IMR-90 (cell line): Measurements from ENCODE around the gene ABCF1. TPM values are rescaled to one million over a fixed set of nuclear protein-coding genes. Genes with fewer than 3 reads are reported as not detected.

Source experiments
- ATAC-seq: fragments of 200-7000 bp; cut with Tn5 transposase; 2 replicates; pipeline ENCODE4 v1.9.1; 2020; ENCODE audit warnings: low read depth, mild to moderate bottlenecking, moderate library complexity
- BruUV-seq: library from RNA; stranded (reverse); fragments of 400-500 nt; replicated peaks from 2 replicates; lab custom pipeline; 2021; lab: Mats Ljungman, UMichigan
- CTCF ChIA-PET: fragments of 300-600 bp; formaldehyde crosslinking; extraction: SDS; loops from one replicate; lab custom pipeline; 2021; ENCODE audit warnings: antibody characterized with exemption; lab: Yijun Ruan, JAX
- POLR2A ChIA-PET: fragments of 300-600 bp; sonication (Branson Sonifier 250); formaldehyde crosslinking; loops from one replicate; lab custom pipeline; 2022; ENCODE audit warnings: antibody characterized with exemption; ENCODE audit not compliant: unreplicated experiment; lab: Charles Lee
- DNase-seq: peaks from one replicate; pipeline ENCODE4 v3.0.0; 2013
- H2AFZ ChIP-seq: replicated peaks from 2 replicates; pipeline ENCODE3; 2013; ENCODE audit warnings: low read length, mild to moderate bottlenecking; ENCODE audit not compliant: poor library complexity
- H2AK5ac ChIP-seq: 2 replicates; pipeline ENCODE4 v1.6.1; 2013; ENCODE audit warnings: low read depth, low read length, inconsistent platforms
- H2AK9ac ChIP-seq: replicated peaks from 2 replicates; pipeline ENCODE3; 2013; ENCODE audit warnings: mild to moderate bottlenecking, low read depth, low read length, moderate library complexity; ENCODE audit not compliant: poor library complexity
- H2BK120ac ChIP-seq: 2 replicates; pipeline ENCODE4 v1.6.1; 2013; ENCODE audit warnings: low read depth, low read length, inconsistent platforms
- H2BK15ac ChIP-seq: 3 replicates; pipeline ENCODE4 v1.6.1; 2013; ENCODE audit warnings: low read depth, low read length, inconsistent platforms
- H2BK20ac ChIP-seq: 2 replicates; pipeline ENCODE4 v1.6.1; 2013; ENCODE audit warnings: low read depth, mild to moderate bottlenecking, inconsistent platforms, low read length, moderate library complexity
- H2BK5ac ChIP-seq: 2 replicates; pipeline ENCODE4 v1.6.1; 2013; ENCODE audit warnings: mild to moderate bottlenecking, low read depth, low read length, inconsistent platforms; ENCODE audit not compliant: poor library complexity, severe bottlenecking
- H3K14ac ChIP-seq: replicated peaks from 2 replicates; pipeline ENCODE4 v1.6.1; 2013; ENCODE audit warnings: low read depth, low read length, inconsistent platforms
- H3K18ac ChIP-seq: 2 replicates; pipeline ENCODE4 v1.6.1; 2013; ENCODE audit warnings: low read depth, low read length, control low read depth
- H3K23ac ChIP-seq: 2 replicates; pipeline ENCODE4 v1.6.1; 2013; ENCODE audit warnings: low read depth, low read length, inconsistent platforms
- H3K27ac ChIP-seq: 2 replicates; pipeline ENCODE4 v1.5.1; 2013; ENCODE audit warnings: mild to moderate bottlenecking, control low read depth, low read length; ENCODE audit not compliant: insufficient read depth
- H3K27me3 ChIP-seq: 2 replicates; pipeline ENCODE4 v1.6.1; 2013; ENCODE audit warnings: low read length; ENCODE audit not compliant: control insufficient read depth, insufficient read depth
- H3K36me3 ChIP-seq: 2 replicates; pipeline ENCODE4 v1.6.1; 2013; ENCODE audit warnings: low read length, mixed read lengths; ENCODE audit not compliant: control insufficient read depth, insufficient read depth
- H3K4ac ChIP-seq: 2 replicates; pipeline ENCODE4 v1.6.1; 2013; ENCODE audit warnings: low read depth, low read length, inconsistent platforms
- H3K4me1 ChIP-seq: 2 replicates; pipeline ENCODE4 v1.6.1; 2013; ENCODE audit warnings: low read length, mixed read lengths; ENCODE audit not compliant: control insufficient read depth, insufficient read depth
- H3K4me2 ChIP-seq: 2 replicates; pipeline ENCODE4 v1.6.1; 2013; ENCODE audit warnings: low read depth, mild to moderate bottlenecking, control low read depth, low read length, moderate library complexity
- H3K4me3 ChIP-seq: 2 replicates; pipeline ENCODE4 v1.5.1; 2013; ENCODE audit warnings: low read depth, mild to moderate bottlenecking, control low read depth, low read length, moderate library complexity; ENCODE audit not compliant: insufficient read depth
- H3K56ac ChIP-seq: 2 replicates; pipeline ENCODE4 v1.6.1; 2013; ENCODE audit warnings: low read length, inconsistent platforms; ENCODE audit not compliant: insufficient read depth; ENCODE audit errors: extremely low read depth
- H3K79me1 ChIP-seq, 2 experiments: 2 replicates each; pipeline ENCODE4 v1.6.1; 2013; ENCODE audit warnings: low read length in 2 of 2, inconsistent platforms in 1 of 2, low read depth in 1 of 2
- H3K9ac ChIP-seq: 2 replicates; pipeline ENCODE4 v1.6.1; 2013; ENCODE audit warnings: low read depth, low read length, control low read depth
- H3K9me1 ChIP-seq: 2 replicates; pipeline ENCODE4 v1.6.1; 2013; ENCODE audit warnings: low read length, inconsistent platforms; ENCODE audit not compliant: insufficient read depth
- H3K9me3 ChIP-seq: 2 replicates; pipeline ENCODE4 v1.6.1; 2013; ENCODE audit warnings: low read length; ENCODE audit not compliant: control insufficient read depth, insufficient read depth
- H4K20me1 ChIP-seq: 2 replicates; pipeline ENCODE4 v1.6.1; 2013; ENCODE audit warnings: low read length, inconsistent platforms; ENCODE audit not compliant: insufficient read depth
- H4K5ac ChIP-seq: 2 replicates; pipeline ENCODE4 v1.6.1; 2013; ENCODE audit warnings: mild to moderate bottlenecking, low read depth, low read length, control low read depth
- H4K8ac ChIP-seq, 2 experiments: 2 replicates each; pipeline ENCODE4 v1.6.1; 2013; ENCODE audit warnings: low read depth in 2 of 2, low read length in 2 of 2, control low read depth in 1 of 2, inconsistent platforms in 1 of 2
- H4K91ac ChIP-seq: 2 replicates; pipeline ENCODE4 v1.6.1; 2013; ENCODE audit warnings: low read depth, low read length, inconsistent platforms; ENCODE audit not compliant: insufficient read depth
- BHLHE40 ChIP-seq: fragments of 150-350 bp; IDR thresholded peaks from 2 replicates; pipeline ENCODE4 v1.6.1; 2016; ENCODE audit warnings: mild to moderate bottlenecking, low read depth, low read length
- CEBPB ChIP-seq: IDR thresholded peaks from 2 replicates; pipeline ENCODE4 v1.6.1; 2012; ENCODE audit warnings: low read depth, low read length, improper control_type of control experiment
- CHD1 ChIP-seq: IDR thresholded peaks from 2 replicates; pipeline ENCODE4 v1.6.1; 2012; ENCODE audit warnings: low read depth, low read length, improper control_type of control experiment
- CTCF ChIP-seq: conservative IDR thresholded peaks from 2 replicates; pipeline ENCODE4 v1.5.1; 2012; ENCODE audit warnings: mild to moderate bottlenecking, low read depth, low read length, improper control_type of control experiment
- FOS ChIP-seq: fragments of 150-350 bp; IDR thresholded peaks from 2 replicates; pipeline ENCODE4 v1.6.1; 2016; ENCODE audit warnings: low read depth, low read length
- MAFK ChIP-seq: IDR thresholded peaks from 2 replicates; pipeline ENCODE4 v1.6.1; 2012; ENCODE audit warnings: low read depth, low read length, improper control_type of control experiment
- MAZ ChIP-seq: IDR thresholded peaks from 2 replicates; pipeline ENCODE4 v1.6.1; 2012; ENCODE audit warnings: low read depth, mild to moderate bottlenecking, low read length, improper control_type of control experiment, moderate library complexity, borderline replicate concordance
- MXI1 ChIP-seq: IDR thresholded peaks from 2 replicates; pipeline ENCODE4 v1.6.1; 2012; ENCODE audit warnings: low read depth, mild to moderate bottlenecking, low read length, moderate library complexity, borderline replicate concordance
- NFE2L2 ChIP-seq: fragments of 150-350 bp; IDR thresholded peaks from 2 replicates; pipeline ENCODE4 v1.6.1; 2016; ENCODE audit warnings: low read depth, mild to moderate bottlenecking, low read length
- RAD21 ChIP-seq: IDR thresholded peaks from 2 replicates; pipeline ENCODE4 v1.6.1; 2012; ENCODE audit warnings: low read length, improper control_type of control experiment
- SMC3 ChIP-seq: fragments of 150-350 bp; IDR thresholded peaks from 2 replicates; pipeline ENCODE4 v1.6.1; 2016; ENCODE audit warnings: low read depth, mild to moderate bottlenecking, antibody characterized with exemption, low read length, moderate library complexity
- USF2 ChIP-seq: fragments of 150-350 bp; IDR thresholded peaks from 2 replicates; pipeline ENCODE4 v1.6.1; 2017; ENCODE audit warnings: mild to moderate bottlenecking, antibody characterized with exemption, low read length, low read depth
- WGBS, 2 experiments: methylation state at CpG; one replicate each; pipeline versions ENCODE4 v1.1.5 to v1.1.7; 2013; ENCODE audit warnings: missing lambda C conversion rate in 2 of 2; ENCODE audit not compliant: insufficient read length in 1 of 2; ENCODE audit errors: extremely low coverage in 2 of 2; 5-methylcytosine and 5-hydroxymethylcytosine counted together
- dilution Hi-C: fragments of 300-500 bp; cut with HindIII; formaldehyde crosslinking; loops from one replicate; pipeline ENCODE4 v1.14.3; 2018; ENCODE audit warnings: low sequenced_read_pairs; ENCODE audit not compliant: unreplicated experiment
- in situ Hi-C: fragments of 300-500 bp; cut with MboI; formaldehyde crosslinking; loops from 3 replicates; pipeline ENCODE4 v1.14.3; 2019; ENCODE audit warnings: low sequenced_read_pairs, inconsistent platforms, mixed read lengths
- intact Hi-C: fragments of 100-400 bp; cut with micrococcal nuclease; formaldehyde crosslinking; loops from 2 replicates; pipeline ENCODE4 v1.10.0; 2022
- polyA plus RNA-seq, 3 experiments: library from polyadenylated mRNA; depleted of rRNA; stranded (reverse); fragments of >200 nt; gene quantifications; 2 replicates each; pipeline ENCODE4 v1.2.3, GENCODE V29; 2012; ENCODE audit warnings: low replicate concordance in 1 of 3
- total RNA-seq: library from RNA; depleted of rRNA; stranded (reverse); fragments of >200 nt; gene quantifications from 2 replicates; pipeline ENCODE4 v1.2.3, GENCODE V29; 2012

ABCF1 gene
- total and polyA plus RNA-seq, 2 of the 4 experiments (the other 2 are of a cell fraction) = 39.1 to 48.6 TPM

- no peak for TF ChIP-seq FOS
- TF ChIP-seq NFE2L2 = no peak
Measured at GRCh38 chr6:30617565-30618269, 46.5 kb downstream of the ABCF1 start, which contains the start of gene MRPS18B (continued).

GRCh38 chr6:30618270-30618797 lies 47.1 kb downstream of the ABCF1 start:
- Histone ChIP-seq H4K8ac (peak overlapping the region; percentile 31 to 100), H3K9me3 (no peaks in the 10 kb centered on the region), H3K36me3 (peaks cover 24% of the 10 kb centered on the region), H3K9me1 (peaks cover 2% of the 10 kb centered on the region; the same call in 1 of the 2 replicates), H2BK15ac (no peak overlapping the region), H4K20me1 (peaks cover 19% of the 10 kb centered on the region), H3K18ac (no peak overlapping the region), H3K4me2 (peak overlapping the region; percentile 94), H3K9ac (peak overlapping the region; percentile 86), H3K27ac (peak overlapping the region; percentile 79), H3K4me1 (peaks cover 6% of the 10 kb centered on the region), H2AK5ac (peak overlapping the region; percentile 95), H3K23ac (peak overlapping the region; percentile 82), H3K4ac (peak overlapping the region; percentile 96), H3K79me1 (peaks cover 18 to 46% of the 10 kb centered on the region in 2 experiments), H3K27me3 (no peaks in the 10 kb centered on the region), H3K14ac (peak overlapping the region; percentile 97), H2BK120ac (peak overlapping the region; percentile 61), H2BK5ac (peak overlapping the region; percentile 90), H3K56ac (peak overlapping the region; percentile 99), H4K5ac (peak overlapping the region; percentile 73), H3K4me3 (peak overlapping the region; percentile 55), H2BK20ac (no peak overlapping the region), H4K91ac (peak overlapping the region; percentile 98; the same call in 1 of the 2 replicates), H2AK9ac (peak overlapping the region; percentile 94), H2AFZ (no peak overlapping the region)
- WGBS, 2 experiments = no CpG with 5 or more reads among the region's 8 CpGs
- in situ Hi-C loops (no loop called here), dilution Hi-C loops (no loop called here), intact Hi-C loops (loop anchor here (1.0 kb wide), 1 partner anchor 8 kb away; the partner anchor contains the start of gene ATAT1)
- no peak for TF ChIP-seq MAZ
- TF ChIP-seq CHD1 = no peak
- TF ChIP-seq CEBPB = no peak
- no peak for TF ChIP-seq RAD21
- no peak for TF ChIP-seq MAFK
- TF ChIP-seq SMC3 = no peak
- TF ChIP-seq MXI1 = no peak
- no peak for TF ChIP-seq CTCF
- no peak for TF ChIP-seq BHLHE40
- TF ChIP-seq USF2 = no peak
- ATAC-seq (no peak), DNase-seq (no peak)
- CTCF ChIA-PET = interaction anchor here (0.7 to 1.4 kb wide), 2 partner anchors 37 to 54 kb away, joined by 3 to 4 read pairs; partner anchors contain the start of gene DHX16
- POLR2A ChIA-PET = no interaction called here
- no TSS peak for BruUV-seq
